ENCODE data around the gene FMO2. TPM values are rescaled to one million over a fixed set of nuclear protein-coding genes. Genes with fewer than 3 reads are reported as not detected.

Gene FMO2
- total RNA-seq, 3 donors from 2014 or later = 79.5 to 141 (median 132) TPM

GRCh38 chr1:171160211-171160610, 24.9 kb upstream of the FMO2 start:
- Histone ChIP-seq H3K9me3 (no peaks in the 10 kb centered on the region), H3K36me3 (no peaks in the 10 kb centered on the region), H3K4me3 (no peak overlapping the region), H3K27ac (peak overlapping the region; percentile 53 to 57), H3K4me1 (no peaks in the 10 kb centered on the region), H3K27me3 (no peaks in the 10 kb centered on the region)
- intact Hi-C loops (cut with DNase I; ENCODE audit: low total_unique reads) = no loop called here
- no peak for TF ChIP-seq CTCF (IDR thresholded peaks at IDR 0.05)
- TF ChIP-seq POLR2A (IDR thresholded peaks at IDR 0.05) = no peak
- no peak for TF ChIP-seq POLR2AphosphoS5 (IDR thresholded peaks at IDR 0.05)
- DNase-seq (ENCODE audit: low spot score in 2 of 2) = no peak

GRCh38 chr1:171160639-171161354, 24.3 kb upstream of the FMO2 start:
- Histone ChIP-seq H3K4me1 (no peaks in the 10 kb centered on the region), H3K4me3 (no peak overlapping the region), H3K27ac (peak overlapping the region; percentile 53 to 57), H3K27me3 (no peaks in the 10 kb centered on the region), H3K36me3 (no peaks in the 10 kb centered on the region), H3K9me3 (no peaks in the 10 kb centered on the region)
- no peak for DNase-seq (ENCODE audit: low spot score in 2 of 2)
- intact Hi-C loops (cut with DNase I; ENCODE audit: low total_unique reads) = no loop called here
- TF ChIP-seq POLR2A (IDR thresholded peaks at IDR 0.05) (no peak), POLR2AphosphoS5 (IDR thresholded peaks at IDR 0.05) (no peak), CTCF (IDR thresholded peaks at IDR 0.05) (no peak)

DNA sequence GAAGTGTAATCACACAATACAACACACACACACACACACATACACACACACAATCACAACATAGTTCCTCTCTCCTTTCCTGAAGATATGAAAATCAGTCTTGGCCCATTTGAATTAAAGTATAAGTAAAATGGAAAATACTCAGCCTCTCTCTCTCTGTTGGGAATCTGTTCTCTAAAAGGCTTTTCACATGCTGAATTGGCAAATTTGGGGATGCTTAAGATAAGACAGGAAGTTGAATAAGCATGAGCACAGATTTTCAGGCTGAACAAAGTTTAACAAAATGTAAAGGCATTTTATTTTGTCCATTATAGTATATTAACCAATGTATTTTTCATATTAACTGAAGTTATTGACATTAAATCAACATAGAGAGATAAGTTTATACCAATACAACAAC, 23.7 kb upstream of the FMO2 start:
- intact Hi-C loops (cut with DNase I; ENCODE audit: low total_unique reads) = no loop called here
- Histone ChIP-seq H3K27me3 (no peaks in the 10 kb centered on the region), H3K4me1 (no peaks in the 10 kb centered on the region), H3K9me3 (no peaks in the 10 kb centered on the region), H3K27ac (no peak overlapping the region), H3K36me3 (no peaks in the 10 kb centered on the region), H3K4me3 (no peak overlapping the region)
- no peak for DNase-seq (ENCODE audit: low spot score in 2 of 2)
- TF ChIP-seq CTCF (IDR thresholded peaks at IDR 0.05) (no peak), POLR2A (IDR thresholded peaks at IDR 0.05) (no peak), POLR2AphosphoS5 (IDR thresholded peaks at IDR 0.05) (no peak)

GRCh38 chr1:171166361-171166760, 18.7 kb upstream of the FMO2 start:
- Histone ChIP-seq H3K4me3 (no peak overlapping the region), H3K9me3 (no peaks in the 10 kb centered on the region), H3K36me3 (no peaks in the 10 kb centered on the region), H3K27ac (no peak overlapping the region), H3K27me3 (no peaks in the 10 kb centered on the region), H3K4me1 (no peaks in the 10 kb centered on the region)
- no peak for TF ChIP-seq POLR2A (IDR thresholded peaks at IDR 0.05)
- TF ChIP-seq POLR2AphosphoS5 (IDR thresholded peaks at IDR 0.05) = no peak
- TF ChIP-seq CTCF (IDR thresholded peaks at IDR 0.05) = no peak
- no peak for DNase-seq (ENCODE audit: low spot score in 2 of 2)
- intact Hi-C loops (cut with DNase I; ENCODE audit: low total_unique reads) = no loop called here

- no peak overlapping the region for H3K4me3 ChIP-seq
- no peaks in the 10 kb centered on the region for H3K4me1 ChIP-seq
- intact Hi-C loops (cut with DNase I; ENCODE audit: low total_unique reads) = no loop called here
- TF ChIP-seq POLR2AphosphoS5 (IDR thresholded peaks at IDR 0.05) = no peak
- TF ChIP-seq POLR2A (IDR thresholded peaks at IDR 0.05) = no peak
- no peak for TF ChIP-seq CTCF (IDR thresholded peaks at IDR 0.05)
- no peaks in the 10 kb centered on the region for H3K36me3 ChIP-seq
- H3K9me3 ChIP-seq = no peaks in the 10 kb centered on the region
- H3K27ac ChIP-seq = no peak overlapping the region
- H3K27me3 ChIP-seq = no peaks in the 10 kb centered on the region
- no peak for DNase-seq (ENCODE audit: low spot score in 2 of 2)
Observed at GRCh38 chr1:171167785-171168184, 17.3 kb upstream of the FMO2 start.
